Spleen (tissue), 11 donors: ENCODE data around the gene SLC45A1. TPM values are rescaled to one million over a fixed set of nuclear protein-coding genes. Genes with fewer than 3 reads are reported as not detected.

ENCODE experiments used
- DNase-seq: peaks from one replicate; pipeline ENCODE4 v3.0.0-alpha.2; 2020
- H3K27ac ChIP-seq, 8 donors: fragments of 200-600 bp; sonication (generic) in 7 of 8; 1 replicate in 4 of 8; 2 replicates in 4 of 8; pipeline versions ENCODE4 v1.5.0 to v1.8.0; 2016 to 2021; ENCODE audit warnings: inconsistent platforms in 4 of 8, mild to moderate bottlenecking in 4 of 8, moderate library complexity in 1 of 8
- H3K27me3 ChIP-seq, 7 donors: fragments of 200-600 bp; sonication (generic) in 6 of 7; replicated peaks in 1 of 7; 1 replicate in 4 of 7; 2 replicates in 3 of 7; pipeline versions ENCODE4 v1.5.0 to v1.8.0; 2016 to 2021; ENCODE audit warnings: inconsistent platforms in 3 of 7, mild to moderate bottlenecking in 1 of 7
- H3K36me3 ChIP-seq, 6 donors: fragments of 200-600 bp; sonication (generic) in 5 of 6; 1 replicate in 4 of 6; 2 replicates in 2 of 6; pipeline versions ENCODE4 v1.5.0 to v1.8.0; 2016 to 2021; ENCODE audit warnings: inconsistent platforms in 2 of 6
- H3K4me1 ChIP-seq, 6 donors: fragments of 200-600 bp; sonication (generic) in 5 of 6; 1 replicate in 3 of 6; 2 replicates in 3 of 6; pipeline versions ENCODE4 v1.5.0 to v1.8.0; 2016 to 2021; ENCODE audit warnings: inconsistent platforms in 3 of 6
- H3K4me3 ChIP-seq, 8 donors: fragments of 200-600 bp; sonication (generic) in 7 of 8; 1 replicate in 4 of 8; 2 replicates in 4 of 8; pipeline versions ENCODE4 v1.5.0 to v1.8.0; 2016 to 2021; ENCODE audit warnings: inconsistent platforms in 4 of 8, mild to moderate bottlenecking in 4 of 8, moderate library complexity in 2 of 8
- H3K9me3 ChIP-seq, 8 donors: fragments of 200-600 bp; sonication (generic) in 7 of 8; 1 replicate in 4 of 8; 2 replicates in 4 of 8; pipeline versions ENCODE4 v1.5.0 to v1.8.0; 2016 to 2021; ENCODE audit warnings: inconsistent platforms in 4 of 8
- POLR2A ChIP-seq, 3 donors: fragments of 450-650 bp; IDR thresholded peaks; one replicate each; pipeline ENCODE4 v1.5.1; 2017; ENCODE audit warnings: antibody characterized with exemption in 3 of 3, mild to moderate bottlenecking in 1 of 3
- POLR2AphosphoS5 ChIP-seq, 3 donors: sonication (generic); formaldehyde crosslinking; IDR thresholded peaks; one replicate each; pipeline ENCODE4 v1.5.1; 2017; ENCODE audit warnings: antibody characterized with exemption in 3 of 3
- WGBS, 5 donors: extraction: QIAGEN DNeasy Blood & Tissue Kit in 3 of 5; methylation state at CpG; one replicate each; pipeline versions ENCODE4 v1.1.5 to v1.1.7; 2013 to 2018; 5-methylcytosine and 5-hydroxymethylcytosine counted together
- intact Hi-C: fragments of 100-400 bp; cut with DNase I; formaldehyde crosslinking; loops from one replicate; pipeline ENCODE4 v1.15.0; 2023; ENCODE audit warnings: low total_unique reads
- polyA plus RNA-seq, 3 donors: library from polyadenylated mRNA; stranded (reverse); fragments of 200-250 nt; gene quantifications; one replicate each; pipeline ENCODE4 v1.2.1, GENCODE V29; 2013
- total RNA-seq, 7 donors: library from RNA; depleted of rRNA in 3 of 7; stranded (reverse); fragments of >200 nt in 3 of 7; fragmentation: NEBNext Ultra II Directional in 4 of 7; extraction: Animal tissue kit (Norgen Biotek cat#: 25700) in 4 of 7; gene quantifications; one replicate each; pipeline versions ENCODE4 v1.1.0 to v1.2.1, GENCODE V29; 2016 to 2021
- TF ChIP-seq, protein P1 (sequence below), 11 experiments: fragments of 200-600 bp in 7 of 11; fragments of 450-650 bp in 4 of 11; sonication (generic) in 4 of 11; IDR thresholded peaks in 8 of 11; conservative IDR thresholded peaks in 3 of 11; 1 replicate in 7 of 11; 2 replicates in 4 of 11; pipeline versions ENCODE4 v1.4.0 to v1.8.0; 2016 to 2021; ENCODE audit warnings: antibody characterized with exemption in 11 of 11, inconsistent platforms in 4 of 11, mild to moderate bottlenecking in 1 of 11
- donor health status: healthy with polysubstance abuse.
- donor health status: DM: no; HTN: no; CAD: no; lungs with moderate emphysema.
- donor health status: DM: no; HTN: no; CAD: no.
- donor health status: Bipolar disorder and iron deficiency.
- donor health status: healthy.
- donor health status: DM: no; HTN: no; CAD: no.
- donor health status: DM: yes; HTN: yes; CAD: no.

SLC45A1 gene
- total and polyA plus RNA-seq, 10 donors: 1.3 to 3.3 (median 2.8) TPM

DNA sequence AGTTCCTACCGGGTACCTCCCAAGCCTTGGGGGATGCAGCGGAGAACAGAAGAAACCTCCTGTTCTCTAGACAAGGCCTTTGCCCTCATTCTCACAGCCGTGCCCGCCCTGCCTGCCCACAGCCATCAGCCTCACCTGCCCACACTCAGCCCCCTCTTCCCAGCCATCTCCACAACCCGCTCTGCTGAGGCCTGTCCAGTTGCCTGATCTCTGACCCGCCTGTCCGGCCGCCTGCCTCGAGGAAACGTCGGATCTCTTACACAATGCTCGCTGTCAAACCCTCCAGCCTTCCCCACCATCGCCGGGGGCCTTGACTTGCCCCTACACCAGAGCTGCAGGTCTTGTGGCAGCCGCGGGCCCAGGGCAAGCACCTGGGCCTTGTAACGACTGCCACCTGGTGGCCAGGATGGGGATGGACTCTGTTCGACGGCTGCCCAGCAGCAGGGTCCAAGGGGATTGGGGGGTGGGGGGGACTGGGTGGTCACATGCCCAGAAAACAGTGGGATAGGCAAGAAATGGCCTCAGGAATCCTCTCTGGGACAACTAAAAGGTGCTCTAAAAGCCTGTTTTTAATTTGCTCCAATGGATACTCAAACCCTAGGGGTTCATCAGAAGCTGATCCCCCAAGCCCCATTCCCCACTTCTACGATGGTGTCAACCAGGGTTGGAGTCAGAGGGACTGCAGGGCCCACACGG, 31.0 kb downstream of the SLC45A1 start:
- peaks cover 8 to 59% (median 29%) of the 10 kb centered on the region in 6 donors for H3K4me1 ChIP-seq
- DNase-seq: peak; percentile 91
- peaks cover 0 to 23% (median 10%) of the 10 kb centered on the region in 6 donors for H3K36me3 ChIP-seq
- TF ChIP-seq, protein P1, sequence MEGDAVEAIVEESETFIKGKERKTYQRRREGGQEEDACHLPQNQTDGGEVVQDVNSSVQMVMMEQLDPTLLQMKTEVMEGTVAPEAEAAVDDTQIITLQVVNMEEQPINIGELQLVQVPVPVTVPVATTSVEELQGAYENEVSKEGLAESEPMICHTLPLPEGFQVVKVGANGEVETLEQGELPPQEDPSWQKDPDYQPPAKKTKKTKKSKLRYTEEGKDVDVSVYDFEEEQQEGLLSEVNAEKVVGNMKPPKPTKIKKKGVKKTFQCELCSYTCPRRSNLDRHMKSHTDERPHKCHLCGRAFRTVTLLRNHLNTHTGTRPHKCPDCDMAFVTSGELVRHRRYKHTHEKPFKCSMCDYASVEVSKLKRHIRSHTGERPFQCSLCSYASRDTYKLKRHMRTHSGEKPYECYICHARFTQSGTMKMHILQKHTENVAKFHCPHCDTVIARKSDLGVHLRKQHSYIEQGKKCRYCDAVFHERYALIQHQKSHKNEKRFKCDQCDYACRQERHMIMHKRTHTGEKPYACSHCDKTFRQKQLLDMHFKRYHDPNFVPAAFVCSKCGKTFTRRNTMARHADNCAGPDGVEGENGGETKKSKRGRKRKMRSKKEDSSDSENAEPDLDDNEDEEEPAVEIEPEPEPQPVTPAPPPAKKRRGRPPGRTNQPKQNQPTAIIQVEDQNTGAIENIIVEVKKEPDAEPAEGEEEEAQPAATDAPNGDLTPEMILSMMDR (IDR thresholded peaks at IDR 0.05 in 8 of 11, conservative IDR thresholded peaks at IDR 0.05 in 3 of 11): peak; percentile 72 to 92 (median 82)
- TF ChIP-seq POLR2AphosphoS5 (IDR thresholded peaks at IDR 0.05) (peak; percentile 55 to 76 (median 61)), POLR2A (IDR thresholded peaks at IDR 0.05) (no peak)
- H3K27me3 ChIP-seq: no peaks in the 10 kb centered on the region
- no peak overlapping the region for H3K4me3 ChIP-seq
- H3K27ac ChIP-seq: no peak overlapping the region
- H3K9me3 ChIP-seq: no peaks in the 10 kb centered on the region
- intact Hi-C loops: loop anchor here (10.0 kb wide), 1 partner anchor 334 kb away; no protein-coding TSS in a partner anchor
- WGBS, 5 donors: 20 to 28% (median 23%) methylated on average over 21 of the region's 21 CpGs

DNA sequence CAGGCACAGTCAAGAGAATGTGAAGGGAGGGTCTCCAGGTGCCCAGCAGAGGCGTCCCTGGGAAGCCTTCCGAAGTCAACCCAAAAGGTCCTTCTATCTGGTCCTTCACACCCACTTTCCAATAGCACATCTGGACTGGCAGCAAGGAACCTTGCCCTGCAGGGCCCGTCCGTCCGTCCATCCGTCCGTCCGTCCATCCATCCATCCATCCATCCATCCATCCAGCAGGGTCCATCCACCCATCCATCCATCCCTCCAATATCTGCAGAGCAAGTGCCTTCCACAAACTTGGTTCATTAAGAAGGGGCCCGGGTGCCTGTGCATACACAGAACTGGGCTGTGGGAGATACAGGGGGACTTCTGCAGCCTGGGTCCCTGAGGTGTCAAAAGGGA, 31.6 kb downstream of the SLC45A1 start:
- H3K27ac ChIP-seq: peak overlapping the region in 1 of 8 donors; percentile 45
- no peak for TF ChIP-seq POLR2A (IDR thresholded peaks at IDR 0.05)
- TF ChIP-seq, protein P1 (IDR thresholded peaks at IDR 0.05 in 8 of 11, conservative IDR thresholded peaks at IDR 0.05 in 3 of 11): no peak
- TF ChIP-seq POLR2AphosphoS5 (IDR thresholded peaks at IDR 0.05): no peak
- no peaks in the 10 kb centered on the region for H3K27me3 ChIP-seq
- no peaks in the 10 kb centered on the region for H3K9me3 ChIP-seq
- intact Hi-C loops: loop anchor here (10.0 kb wide), 1 partner anchor 335 kb away; no protein-coding TSS in a partner anchor
- no peak overlapping the region for H3K4me3 ChIP-seq
- H3K36me3 ChIP-seq: peaks cover 0 to 28% (median 15%) of the 10 kb centered on the region in 6 donors
- 79 to 89% (median 83%) methylated on average over 8 to 9 of the region's 9 CpGs for WGBS, 5 donors
- DNase-seq: no peak
- peaks cover 8 to 62% (median 32%) of the 10 kb centered on the region in 6 donors for H3K4me1 ChIP-seq

DNA sequence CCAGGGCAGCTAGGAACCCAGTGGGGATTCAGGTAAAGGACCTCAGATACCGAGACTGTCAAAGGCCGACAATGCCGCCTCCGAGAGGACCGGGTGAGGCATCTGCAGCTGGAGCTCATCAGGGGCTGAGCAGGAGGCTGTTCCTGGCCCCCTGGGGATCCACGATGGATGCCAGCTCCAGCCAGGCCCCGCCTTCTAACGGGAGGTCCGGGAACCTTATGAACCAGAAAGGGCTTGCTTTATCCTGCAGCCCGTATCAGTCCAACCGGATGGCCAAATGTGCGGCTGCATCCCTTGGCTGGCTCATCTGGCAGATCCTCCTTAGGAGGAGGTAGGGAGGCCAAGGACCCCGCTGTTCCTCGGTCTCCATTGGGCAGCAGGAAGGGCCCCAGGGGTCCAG, 32.0 kb downstream of the SLC45A1 start:
- no peaks in the 10 kb centered on the region for H3K9me3 ChIP-seq
- peaks cover 0 to 33% (median 20%) of the 10 kb centered on the region in 6 donors for H3K36me3 ChIP-seq
- TF ChIP-seq POLR2AphosphoS5 (IDR thresholded peaks at IDR 0.05) (peak; percentile 53 to 71 (median 60)), POLR2A (IDR thresholded peaks at IDR 0.05) (no peak)
- TF ChIP-seq, protein P1 (IDR thresholded peaks at IDR 0.05 in 8 of 11, conservative IDR thresholded peaks at IDR 0.05 in 3 of 11): no peak
- no peaks in the 10 kb centered on the region for H3K27me3 ChIP-seq
- peaks cover 8 to 62% (median 35%) of the 10 kb centered on the region in 6 donors for H3K4me1 ChIP-seq
- H3K27ac ChIP-seq: peak overlapping the region in 3 of 8 donors; percentile 23 to 46 (median 45)
- intact Hi-C loops: loop anchor here (10.0 kb wide), 1 partner anchor 335 kb away; no protein-coding TSS in a partner anchor
- WGBS, 5 donors: 66 to 83% (median 79%) methylated on average over 12 to 14 of the region's 14 CpGs
- no peak for DNase-seq
- no peak overlapping the region for H3K4me3 ChIP-seq
